NCI-H2029 treated with DMSO at 0.1 percent for 48 hours (cell line): ENCODE measurements around the gene KDM2A.

ENCODE experiments used
- DNase-seq: peaks from one replicate; lab custom pipeline; 2025; lab: John Stamatoyannopoulos, UW

Gene KDM2A

GRCh38 chr11:67272327-67273259, 153.5 kb downstream of the KDM2A start:
- no peak for DNase-seq

- DNase-seq: no peak
Measured at GRCh38 chr11:67273260-67273990, 154.4 kb downstream of the KDM2A start.

DNA sequence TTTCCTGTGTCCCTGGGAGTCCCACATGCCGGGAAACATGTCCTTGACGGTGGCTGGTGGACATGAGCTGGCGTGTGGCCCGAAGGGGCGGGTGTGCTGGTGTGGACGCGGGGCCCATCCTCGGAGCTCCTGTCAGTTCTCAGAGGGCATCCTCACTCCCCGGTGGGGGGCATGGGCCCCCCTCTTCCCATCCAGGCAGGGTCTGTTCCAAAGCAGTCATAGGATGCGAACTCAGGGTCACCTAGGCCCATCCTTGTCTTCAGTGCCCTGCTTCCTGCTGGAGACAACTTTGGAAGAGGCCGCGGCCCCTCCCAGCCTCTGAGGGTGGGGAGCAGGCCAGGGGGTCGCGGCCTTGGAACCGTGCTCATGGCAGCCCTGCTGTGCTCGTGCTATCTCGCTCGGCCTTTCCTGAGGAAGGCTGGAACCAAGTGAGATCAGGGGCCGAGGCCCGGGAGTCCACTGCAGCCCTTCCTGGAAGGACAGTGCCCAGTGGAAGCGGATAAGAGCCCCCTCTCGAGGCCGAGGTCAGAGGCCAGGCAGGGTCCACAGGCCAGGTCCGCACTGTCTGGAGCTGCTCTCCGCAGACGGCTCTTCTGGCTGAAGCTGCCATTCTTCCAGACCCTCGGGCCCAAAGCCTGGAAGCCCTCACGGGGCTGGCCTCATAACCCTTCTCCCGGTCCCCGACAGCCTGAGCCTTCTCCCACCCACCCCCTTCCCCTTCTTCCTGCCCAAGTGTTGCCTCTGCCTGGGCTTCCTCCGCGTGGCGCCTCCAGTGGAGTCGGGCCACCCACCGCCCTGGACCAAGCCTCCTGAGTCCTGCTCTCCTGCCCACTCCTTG, 155.9 kb downstream of the KDM2A start:
- no peak for DNase-seq

DNA sequence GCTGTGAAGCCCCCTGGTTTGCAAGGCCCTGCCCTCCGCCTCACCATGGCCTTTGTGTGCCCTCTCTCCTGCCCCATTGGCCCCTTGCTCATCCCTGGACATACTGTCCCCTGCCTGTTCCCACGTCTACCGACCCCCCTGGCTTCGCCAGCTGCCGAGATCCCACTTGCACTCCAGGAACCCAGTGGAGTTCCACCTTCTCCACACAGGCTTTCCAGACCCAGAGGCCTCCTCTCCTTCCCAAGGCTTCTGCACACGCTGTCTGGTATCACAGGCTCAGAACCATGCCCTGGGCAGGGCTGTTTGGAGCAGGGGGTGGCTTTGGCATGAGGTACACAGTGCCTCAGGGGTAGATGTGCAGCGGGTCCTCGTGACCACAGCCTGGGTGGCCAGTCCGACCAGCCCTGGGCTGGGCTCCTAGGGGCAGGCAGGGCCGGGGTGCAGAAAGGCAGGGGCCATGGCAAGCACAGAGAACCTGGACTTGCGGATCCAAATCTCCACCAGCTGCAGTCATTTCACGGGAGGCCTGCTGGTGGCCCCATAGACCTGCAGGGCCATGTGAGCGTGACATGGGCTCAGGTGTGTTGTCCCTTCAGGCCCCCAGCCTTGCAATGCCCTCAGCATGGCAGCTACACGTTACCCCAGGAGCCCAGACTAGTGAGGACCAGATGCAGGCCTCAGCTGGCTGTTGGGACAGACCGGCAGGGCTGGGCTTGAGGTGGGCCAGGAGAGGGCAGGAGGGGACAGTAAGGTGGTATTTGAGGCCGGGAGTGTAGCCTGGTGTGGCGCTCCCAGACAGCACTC, 156.7 kb downstream of the KDM2A start:
- no peak for DNase-seq

DNA sequence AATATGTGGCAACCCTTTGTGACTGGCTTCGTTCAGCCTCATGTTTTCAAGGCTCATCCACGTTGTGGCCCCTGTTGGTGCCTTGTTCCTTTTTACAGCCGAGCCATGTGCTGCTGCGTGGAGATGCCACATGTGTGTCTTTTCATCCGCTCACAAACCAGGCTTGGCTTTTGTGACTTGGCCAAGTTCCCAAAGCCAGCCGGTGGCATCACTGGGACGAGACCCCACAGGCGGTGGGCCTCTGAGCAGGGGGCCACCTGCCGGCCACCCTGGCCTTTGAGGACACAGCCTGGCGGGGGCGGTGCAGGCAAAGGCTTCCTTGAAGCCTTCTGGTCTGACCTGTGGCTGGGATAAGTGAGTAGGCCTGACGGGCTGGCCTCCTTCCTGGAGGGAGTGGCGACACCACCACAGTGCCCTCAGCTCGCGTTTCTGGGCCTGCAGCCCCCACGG, 157.7 kb downstream of the KDM2A start:
- no peak for DNase-seq

GRCh38 chr11:67277231-67277961, 158.3 kb downstream of the KDM2A start:
- DNase-seq: peak; percentile 52

GRCh38 chr11:67278135-67278938, 159.3 kb downstream of the KDM2A start:
- DNase-seq: no peak

DNA sequence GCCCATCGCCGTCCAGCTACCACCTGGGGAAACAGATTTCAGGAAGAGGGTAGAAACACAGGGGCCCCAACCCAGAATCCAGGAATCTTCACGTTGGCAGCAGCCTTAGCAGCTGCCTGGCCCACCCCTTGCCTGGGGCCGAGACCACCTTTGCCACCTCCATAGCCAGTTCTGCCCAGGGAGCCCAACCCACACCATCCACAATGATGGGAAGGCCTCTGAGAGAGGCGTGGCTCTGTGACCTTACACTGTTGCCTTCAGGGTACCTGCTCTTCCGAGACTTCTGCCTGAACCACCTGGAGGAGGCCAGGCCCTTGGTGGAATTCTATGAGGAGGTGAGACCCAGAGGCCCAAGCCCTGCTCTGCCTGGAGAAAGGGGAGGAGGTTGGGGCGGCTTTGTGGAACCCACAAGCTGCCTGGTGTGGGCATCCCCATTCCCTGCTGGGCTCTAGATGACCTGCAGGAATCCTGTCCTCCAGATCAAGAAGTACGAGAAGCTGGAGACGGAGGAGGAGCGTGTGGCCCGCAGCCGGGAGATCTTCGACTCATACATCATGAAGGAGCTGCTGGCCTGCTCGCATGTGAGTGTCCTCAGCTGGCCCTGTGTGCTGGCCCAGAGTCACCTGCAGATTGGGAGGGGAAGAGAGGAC, 160.0 kb downstream of the KDM2A start:
- no peak for DNase-seq

DNA sequence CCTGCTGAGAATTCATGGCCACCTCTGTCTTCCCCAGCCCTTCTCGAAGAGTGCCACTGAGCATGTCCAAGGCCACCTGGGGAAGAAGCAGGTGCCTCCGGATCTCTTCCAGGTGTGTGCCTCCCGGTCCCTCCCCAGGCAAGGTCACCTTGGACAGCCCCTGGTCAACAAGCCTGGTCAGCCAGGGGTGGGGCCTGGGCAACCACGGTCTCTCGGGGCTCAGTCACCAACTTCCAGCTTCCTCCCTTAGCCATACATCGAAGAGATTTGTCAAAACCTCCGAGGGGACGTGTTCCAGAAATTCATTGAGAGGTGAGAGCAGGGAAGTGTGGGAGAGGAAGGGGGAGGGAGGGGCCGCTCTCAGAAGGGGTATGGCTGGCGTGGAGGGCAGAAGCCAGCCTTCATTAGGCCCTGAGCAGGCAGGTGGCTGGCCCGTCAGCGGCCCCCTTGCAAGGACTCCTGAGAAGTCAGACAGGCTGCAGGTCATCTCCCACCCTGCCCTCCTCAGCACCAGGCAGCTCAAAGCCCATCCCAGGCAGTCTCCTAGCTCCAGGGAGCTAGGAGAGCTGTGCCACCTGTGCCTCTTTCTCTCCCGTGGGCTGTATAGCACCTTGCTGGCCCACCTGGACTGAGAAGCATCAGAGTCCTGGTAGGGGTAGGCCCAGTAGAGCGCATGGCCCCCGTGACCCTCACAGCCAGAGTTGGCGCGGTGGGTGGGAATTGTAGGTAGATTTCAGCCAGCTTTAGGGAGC, 160.7 kb downstream of the KDM2A start:
- DNase-seq: no peak

DNA sequence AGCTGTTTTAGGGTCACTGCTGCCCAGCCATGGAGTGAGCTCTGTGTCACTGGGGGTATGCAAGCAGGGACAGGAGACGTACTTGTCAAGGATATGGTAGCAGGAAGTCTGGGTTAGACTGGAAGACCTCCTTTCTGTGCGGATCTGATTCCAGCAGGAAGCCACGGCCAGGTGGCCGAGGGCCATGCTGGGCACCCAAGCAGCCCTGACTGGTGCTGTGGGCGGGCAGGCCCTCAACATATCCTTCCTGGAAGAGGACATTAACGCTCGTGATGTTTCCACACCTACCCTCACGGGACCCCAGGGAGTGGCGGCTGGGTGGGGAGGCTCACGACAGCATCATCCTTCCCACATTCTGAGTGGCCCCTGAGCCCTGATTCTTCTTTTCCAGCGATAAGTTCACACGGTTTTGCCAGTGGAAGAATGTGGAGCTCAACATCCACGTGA, 161.3 kb downstream of the KDM2A start:
- no peak for DNase-seq

- DNase-seq: no peak
Measured at GRCh38 chr11:67280788-67281551, 161.9 kb downstream of the KDM2A start.

GRCh38 chr11:67281552-67282150, 162.6 kb downstream of the KDM2A start:
- no peak for DNase-seq

- no peak for DNase-seq
Measured at GRCh38 chr11:67282155-67282875, 163.3 kb downstream of the KDM2A start.

- DNase-seq: no peak
Measured at GRCh38 chr11:67282876-67283371, 163.9 kb downstream of the KDM2A start.

GRCh38 chr11:67283481-67283963, 164.5 kb downstream of the KDM2A start:
- DNase-seq: no peak
